Testis (tissue), 2 donors: ENCODE data around the gene ADM2.

Source experiments
- CTCF ChIP-seq, 3 experiments: fragments of 450-650 bp in 2 of 3; fragments of 200-600 bp in 1 of 3; sonication (generic) in 1 of 3; IDR thresholded peaks; one replicate each; pipeline ENCODE4 v1.5.1; 2016 to 2019; ENCODE audit warnings: antibody characterized with exemption in 3 of 3, mild to moderate bottlenecking in 2 of 3, moderate library complexity in 1 of 3
- POLR2A ChIP-seq: fragments of 450-650 bp; IDR thresholded peaks from one replicate; pipeline ENCODE4 v1.6.1; 2017; ENCODE audit warnings: antibody characterized with exemption, mild to moderate bottlenecking, moderate library complexity

- TF ChIP-seq CTCF (IDR thresholded peaks at IDR 0.05), result no peak
- TF ChIP-seq POLR2A, result no peak
These were observed 49.2 kb downstream of the ADM2 start for GRCh38 chr22:50530580-50530876.
